Endodermal cell (in vitro differentiated cells): ENCODE data around the gene STX18. TPM values are rescaled to one million over a fixed set of nuclear protein-coding genes. Genes with fewer than 3 reads are reported as not detected.
A peak's percentile ranks its signal among the peaks of the same experiment; 100 is the strongest.

ENCODE experiments used
- DNase-seq: peaks from one replicate; pipeline ENCODE4 v3.0.0-alpha.2; 2017
- H3K27ac ChIP-seq: 2 replicates; pipeline ENCODE4 v1.5.1; 2013; ENCODE audit warnings: mild to moderate bottlenecking, low read depth, low read length, moderate library complexity
- H3K27me3 ChIP-seq: 2 replicates; pipeline ENCODE4 v1.6.1; 2013; ENCODE audit warnings: mild to moderate bottlenecking, low read length, moderate library complexity; ENCODE audit not compliant: insufficient read depth, control insufficient read depth, poor library complexity, severe bottlenecking
- H3K36me3 ChIP-seq: 2 replicates; pipeline ENCODE4 v1.7.0; 2013; ENCODE audit warnings: mild to moderate bottlenecking, low read length, moderate library complexity; ENCODE audit not compliant: control insufficient read depth, insufficient read depth
- H3K4me1 ChIP-seq: one replicate; pipeline ENCODE4 v1.7.0; 2013; ENCODE audit warnings: low read length; ENCODE audit not compliant: control insufficient read depth, insufficient read depth
- H3K4me3 ChIP-seq: 2 replicates; pipeline ENCODE4 v1.5.1; 2013; ENCODE audit warnings: mild to moderate bottlenecking, low read length, moderate library complexity
- H3K9ac ChIP-seq: 2 replicates; pipeline ENCODE4 v1.6.1; 2013; ENCODE audit warnings: mild to moderate bottlenecking, low read length, moderate library complexity; ENCODE audit not compliant: poor library complexity, severe bottlenecking; ENCODE audit errors: extremely low read depth
- H3K9me3 ChIP-seq: 2 replicates; pipeline ENCODE4 v1.6.1; 2013; ENCODE audit warnings: mild to moderate bottlenecking, low read length, moderate library complexity; ENCODE audit not compliant: control insufficient read depth
- H3K27ac Mint-ChIP-seq: 2 replicates; pipeline ENCODE4 v1.8.0; 2020; ENCODE audit warnings: mixed read lengths
- H3K27me3 Mint-ChIP-seq: 2 replicates; pipeline ENCODE4 v1.8.0; 2021; ENCODE audit warnings: mild to moderate bottlenecking, mixed read lengths; ENCODE audit not compliant: insufficient read depth
- H3K36me3 Mint-ChIP-seq: 2 replicates; pipeline ENCODE4 v1.8.0; 2020; ENCODE audit warnings: low read depth, mixed read lengths
- H3K4me1 Mint-ChIP-seq: 2 replicates; pipeline ENCODE4 v1.8.0; 2020; ENCODE audit warnings: mixed read lengths
- H3K4me3 Mint-ChIP-seq: 2 replicates; pipeline ENCODE4 v1.8.0; 2020; ENCODE audit warnings: mild to moderate bottlenecking, moderate library complexity, mixed read lengths
- H3K9me3 Mint-ChIP-seq: 2 replicates; pipeline ENCODE4 v1.8.0; 2020; ENCODE audit warnings: mild to moderate bottlenecking, mixed read lengths
- CTCF ChIP-seq: fragments of 200-600 bp; sonication (generic); conservative IDR thresholded peaks from 2 replicates; pipeline ENCODE4 v1.5.0; 2021; ENCODE audit warnings: antibody characterized with exemption, mild to moderate bottlenecking
- WGBS, 2 experiments: methylation state at CpG; one replicate each; pipeline versions ENCODE4 v1.1.5 to v1.1.7; 2013; ENCODE audit warnings: missing lambda C conversion rate in 2 of 2, mixed read lengths in 1 of 2; ENCODE audit not compliant: insufficient coverage in 1 of 2, insufficient read length in 1 of 2; 5-methylcytosine and 5-hydroxymethylcytosine counted together
- total RNA-seq, 2 donors: library from RNA; stranded (reverse); fragmentation: NEBNext Ultra II Directional in 1 of 2; extraction: Animal tissue kit (Norgen Biotek cat#: 25700) in 1 of 2; gene quantifications; 2 replicates in 1 of 2; 3 replicates in 1 of 2; pipeline ENCODE4 v1.2.1, GENCODE V29; 2021

STX18 gene
- total RNA-seq, 2 donors from 2014 or later = 26.9 to 33.3 TPM

GRCh38 chr4:4387531-4388310 lies 154.1 kb downstream of the STX18 start:
- peaks cover 5% of the 10 kb centered on the region for H3K4me1 ChIP-seq
- TF ChIP-seq CTCF = no peak
- Mint-ChIP-seq H3K9me3 (no peaks in the 10 kb centered on the region), H3K4me1 (peaks cover 7% of the 10 kb centered on the region), H3K36me3 (no peaks in the 10 kb centered on the region), H3K27ac (no peak overlapping the region), H3K4me3 (peak overlapping the region; percentile 48), H3K27me3 (peaks cover 65% of the 10 kb centered on the region)
- H3K27me3 ChIP-seq = peaks cover 88% of the 10 kb centered on the region
- no peaks in the 10 kb centered on the region for H3K36me3 ChIP-seq
- H3K27ac ChIP-seq = no peak overlapping the region
- no peaks in the 10 kb centered on the region for H3K9me3 ChIP-seq
- H3K9ac ChIP-seq = no peak overlapping the region
- DNase-seq = peak; percentile 67
- H3K4me3 ChIP-seq = peak overlapping the region; percentile 73
- 5 to 7% methylated on average over 42 to 62 of the region's 62 CpGs for WGBS, 2 experiments

GRCh38 chr4:4386736-4387392 lies 155.0 kb downstream of the STX18 start, which contains the start of gene NSG1:
NSG1 (plus strand) TSS chr4:4387102; CDS start chr4:4387630, 528 bp downstream.
- no peak for TF ChIP-seq CTCF
- Mint-ChIP-seq H3K27ac (no peak within 1 kb of the TSS), H3K9me3 (no peaks in the 10 kb centered on the region), H3K27me3 (peaks cover 71% of the 10 kb centered on the region), H3K36me3 (no peaks in the 10 kb centered on the region), H3K4me3 (peak within 1 kb of the TSS; percentile 63), H3K4me1 (peaks cover 7% of the 10 kb centered on the region)
- H3K4me3 ChIP-seq = peak within 1 kb of the TSS; percentile 73
- peak; percentile 80 for DNase-seq
- H3K27ac ChIP-seq = no peak within 1 kb of the TSS
- H3K4me1 ChIP-seq = peaks cover 5% of the 10 kb centered on the region
- H3K9me3 ChIP-seq = no peaks in the 10 kb centered on the region
- 0% methylated on average over 10 to 87 of the region's 87 CpGs for WGBS, 2 experiments
- no peaks in the 10 kb centered on the region for H3K36me3 ChIP-seq
- H3K9ac ChIP-seq = no peak within 1 kb of the TSS
- H3K27me3 ChIP-seq = peaks cover 97% of the 10 kb centered on the region

GRCh38 chr4:4386296-4386735 lies 155.5 kb downstream of the STX18 start:
- Histone ChIP-seq H3K9ac (no peak overlapping the region), H3K27me3 (peaks cover 100% of the 10 kb centered on the region), H3K27ac (no peak overlapping the region), H3K4me1 (peaks cover 5% of the 10 kb centered on the region), H3K36me3 (no peaks in the 10 kb centered on the region), H3K9me3 (no peaks in the 10 kb centered on the region), H3K4me3 (peak overlapping the region; percentile 73)
- Mint-ChIP-seq H3K4me1 (peaks cover 7% of the 10 kb centered on the region), H3K9me3 (no peaks in the 10 kb centered on the region), H3K36me3 (no peaks in the 10 kb centered on the region), H3K4me3 (peak overlapping the region; percentile 63), H3K27ac (no peak overlapping the region), H3K27me3 (peaks cover 72% of the 10 kb centered on the region)
- WGBS, 2 experiments = 0 to 1% methylated on average over 13 to 36 of the region's 36 CpGs
- TF ChIP-seq CTCF = no peak
- DNase-seq = peak; percentile 76
